Keratinocyte (primary cell): ENCODE results near the gene ZNF451.

ENCODE experiments used
- EZH2 ChIP-seq: IDR thresholded peaks from one replicate; pipeline ENCODE4 v1.6.1; 2012; ENCODE audit warnings: inconsistent platforms, mild to moderate bottlenecking, low read length, moderate library complexity
- TF ChIP-seq, protein P1 (sequence below), 3 experiments: IDR thresholded peaks in 1 of 3; conservative IDR thresholded peaks in 1 of 3; optimal IDR thresholded peaks in 1 of 3; 2 replicates in 2 of 3; 3 replicates in 1 of 3; pipeline versions ENCODE3 to v1.5.1; 2011; ENCODE audit warnings: low read length in 3 of 3, mild to moderate bottlenecking in 3 of 3, moderate library complexity in 2 of 3, control low read depth in 1 of 3, inconsistent platforms in 1 of 3; ENCODE audit not compliant: insufficient read depth in 2 of 3; ENCODE audit errors: extremely low read depth in 1 of 3

- TF ChIP-seq, protein P1, sequence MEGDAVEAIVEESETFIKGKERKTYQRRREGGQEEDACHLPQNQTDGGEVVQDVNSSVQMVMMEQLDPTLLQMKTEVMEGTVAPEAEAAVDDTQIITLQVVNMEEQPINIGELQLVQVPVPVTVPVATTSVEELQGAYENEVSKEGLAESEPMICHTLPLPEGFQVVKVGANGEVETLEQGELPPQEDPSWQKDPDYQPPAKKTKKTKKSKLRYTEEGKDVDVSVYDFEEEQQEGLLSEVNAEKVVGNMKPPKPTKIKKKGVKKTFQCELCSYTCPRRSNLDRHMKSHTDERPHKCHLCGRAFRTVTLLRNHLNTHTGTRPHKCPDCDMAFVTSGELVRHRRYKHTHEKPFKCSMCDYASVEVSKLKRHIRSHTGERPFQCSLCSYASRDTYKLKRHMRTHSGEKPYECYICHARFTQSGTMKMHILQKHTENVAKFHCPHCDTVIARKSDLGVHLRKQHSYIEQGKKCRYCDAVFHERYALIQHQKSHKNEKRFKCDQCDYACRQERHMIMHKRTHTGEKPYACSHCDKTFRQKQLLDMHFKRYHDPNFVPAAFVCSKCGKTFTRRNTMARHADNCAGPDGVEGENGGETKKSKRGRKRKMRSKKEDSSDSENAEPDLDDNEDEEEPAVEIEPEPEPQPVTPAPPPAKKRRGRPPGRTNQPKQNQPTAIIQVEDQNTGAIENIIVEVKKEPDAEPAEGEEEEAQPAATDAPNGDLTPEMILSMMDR (optimal IDR thresholded peaks at IDR 0.05 in 1 of 3, IDR thresholded peaks at IDR 0.05 in 1 of 3, conservative IDR thresholded peaks at IDR 0.05 in 1 of 3; ENCODE audit: extremely low read depth in 1 of 3, insufficient read depth in 2 of 3, low read length in 3 of 3): no peak
- no peak for TF ChIP-seq EZH2
Observed at GRCh38 chr6:57190140-57190539, 100.2 kb downstream of the ZNF451 start.
